SK-N-MC (cell line): Measurements from ENCODE around the gene TNNT3.

Experiments
- EZH2 ChIP-seq: fragments of 200-600 bp; sonication (generic); IDR thresholded peaks from one replicate; pipeline ENCODE4 v1.6.1; 2017; ENCODE audit warnings: antibody characterized with exemption
- POLR2AphosphoS5 ChIP-seq: IDR thresholded peaks from 2 replicates; pipeline ENCODE4 v1.6.1; 2012; ENCODE audit warnings: mild to moderate bottlenecking, low read depth, low read length, borderline replicate concordance

- TF ChIP-seq POLR2AphosphoS5 (no peak), EZH2 (no peak)
Measured at GRCh38 chr11:1870721-1871466, 48.6 kb upstream of the TNNT3 start.
